IPS-NIHi7 (cell line): ENCODE data around the gene PCDHA2.
A peak's percentile ranks its signal among the peaks of the same experiment; 100 is the strongest.
"Not testable (repeated sequence)": the region's sequence is repeated elsewhere in the genome, so short reads cannot be mapped to it uniquely, and the experiment has no call there.

ENCODE experiments used
- DNase-seq: peaks from one replicate; pipeline ENCODE4 v3.0.0; 2012; ENCODE audit warnings: mixed read lengths; ENCODE audit errors: extremely low spot score

The PCDHA2 gene

DNA sequence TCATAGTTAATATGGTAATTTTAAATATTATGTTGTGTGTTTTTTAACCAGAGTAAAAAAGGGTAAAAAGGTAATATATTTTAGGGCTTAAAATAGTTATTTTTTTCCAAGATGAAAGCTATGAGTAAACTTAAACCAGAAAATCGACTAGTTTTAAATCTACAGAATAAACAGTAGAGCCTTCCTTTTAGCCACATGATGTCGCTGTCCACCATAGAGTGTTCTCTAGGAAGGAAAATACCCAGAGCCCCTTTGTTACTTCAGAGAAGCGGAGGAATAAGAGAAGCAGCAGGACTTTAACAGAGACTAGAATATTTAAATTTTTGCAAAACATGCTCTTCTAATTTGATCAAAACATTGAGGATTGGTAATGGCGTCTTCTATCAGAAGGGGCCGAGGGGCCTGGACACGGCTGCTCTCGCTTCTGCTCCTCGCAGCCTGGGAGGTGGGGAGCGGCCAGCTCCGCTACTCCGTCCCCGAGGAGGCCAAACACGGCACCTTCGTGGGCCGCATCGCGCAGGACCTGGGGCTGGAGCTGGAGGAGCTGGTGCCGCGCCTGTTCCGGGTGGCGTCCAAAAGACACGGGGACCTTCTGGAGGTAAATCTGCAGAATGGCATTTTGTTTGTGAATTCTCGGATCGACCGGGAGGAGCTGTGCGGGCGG, at the start of gene PCDHA2:
TSS of gene PCDHA2 (plus strand) at position 258 of the 664 bp plus-strand sequence.
- peak; percentile 38 for DNase-seq

DNA sequence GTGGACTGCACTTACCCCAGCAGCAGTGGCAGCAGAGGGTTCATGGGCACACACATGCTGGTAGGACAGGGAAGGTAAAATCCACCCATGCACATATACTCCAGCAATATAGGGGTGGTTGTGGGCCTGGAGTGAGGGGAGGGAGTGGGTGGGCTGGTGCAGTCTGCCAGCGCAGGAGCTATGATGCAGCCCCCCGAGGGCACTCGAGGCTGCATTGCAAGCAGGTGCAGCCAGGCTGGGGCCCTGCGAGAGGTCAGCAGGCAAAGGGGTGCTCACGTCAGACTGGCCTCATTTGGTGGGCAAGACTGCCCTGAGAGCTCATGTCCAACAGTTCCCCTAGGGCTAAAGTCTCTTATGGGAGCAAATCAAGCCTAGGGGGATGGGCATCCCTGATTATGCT, 41.1 kb upstream of the PCDHA2 start:
- DNase-seq, result no peak

- no peak for DNase-seq
These were observed 30.3 kb upstream of the PCDHA2 start for GRCh38 chr5:140764177-140764973.

DNA sequence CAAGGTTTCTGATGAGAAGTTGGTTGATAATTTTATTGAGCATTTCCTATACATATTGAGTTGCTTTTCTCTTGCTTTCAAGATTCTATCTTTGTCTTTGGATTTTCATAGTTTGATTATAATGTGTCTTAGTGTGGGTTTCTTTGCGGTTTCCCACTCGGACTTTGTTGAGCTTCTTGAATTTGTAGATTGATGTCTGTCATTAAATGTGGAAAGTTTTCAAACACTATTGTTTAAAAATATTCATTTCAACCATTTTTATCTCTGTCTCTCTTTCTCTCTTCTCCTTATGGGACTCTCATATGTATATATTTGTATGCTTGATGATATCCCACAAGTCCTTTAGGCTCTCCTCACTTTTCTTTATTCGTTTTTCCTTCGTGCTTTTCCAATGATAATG, 27.2 kb upstream of the PCDHA2 start:
- DNase-seq, result no peak

DNA sequence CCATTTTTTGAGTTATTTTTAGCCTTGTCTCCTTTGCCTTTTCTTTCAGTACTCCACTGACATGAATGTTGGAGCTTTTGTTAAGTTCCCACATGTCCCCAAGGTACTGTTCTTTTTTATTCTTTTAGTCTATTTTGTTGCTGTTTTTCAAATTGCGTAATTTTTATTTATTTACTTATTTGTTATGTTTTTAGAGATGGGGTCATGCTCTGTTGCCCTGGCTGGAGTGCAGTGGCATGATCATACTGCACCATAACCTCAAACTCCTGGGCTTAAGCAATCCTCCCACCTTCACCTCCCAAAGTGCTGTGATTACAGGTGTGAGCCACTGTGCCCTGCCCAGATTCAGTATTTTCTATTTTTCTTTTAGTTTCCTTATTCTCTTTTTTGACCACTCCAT, 14.1 kb upstream of the PCDHA2 start:
- no peak for DNase-seq

DNA sequence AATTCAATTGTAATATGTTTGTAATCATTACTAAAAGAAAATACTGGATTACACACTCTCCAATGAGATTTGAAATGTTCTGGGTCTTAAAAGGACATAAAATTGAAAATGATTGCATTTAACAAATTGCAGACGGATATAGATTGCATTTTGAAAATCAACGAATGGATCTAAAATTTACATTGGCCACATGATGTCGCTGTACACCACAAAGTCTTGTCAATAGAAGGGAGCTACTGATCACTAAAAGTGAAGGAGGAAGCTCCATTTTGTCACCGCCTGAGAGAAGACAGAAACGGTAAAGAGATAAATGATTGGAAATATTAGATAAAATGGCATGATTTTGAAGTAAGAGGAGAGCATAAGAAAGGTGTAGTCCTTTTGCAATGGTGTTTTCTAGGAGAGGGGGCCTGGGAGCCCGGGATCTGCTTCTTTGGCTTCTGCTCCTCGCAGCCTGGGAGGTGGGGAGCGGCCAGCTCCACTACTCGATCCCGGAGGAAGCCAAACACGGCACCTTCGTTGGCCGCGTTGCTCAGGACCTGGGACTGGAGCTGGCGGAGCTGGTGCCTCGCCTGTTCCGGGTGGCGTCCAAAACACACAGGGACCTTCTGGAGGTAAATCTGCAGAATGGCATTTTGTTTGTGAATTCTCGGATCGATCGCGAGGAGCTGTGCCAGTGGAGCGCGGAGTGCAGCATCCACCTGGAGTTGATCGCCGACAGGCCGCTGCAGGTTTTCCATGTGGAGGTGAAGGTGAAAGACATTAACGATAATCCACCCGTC, 8.6 kb upstream of the PCDHA2 start, which contains the start of gene PCDHA1:
TSS of gene PCDHA1 (plus strand) at position 236 of the 782 bp plus-strand sequence.
- peak; percentile 31 for DNase-seq

GRCh38 chr5:140787422-140787821, 7.2 kb upstream of the PCDHA2 start:
- not testable (repeated sequence) for DNase-seq

- DNase-seq, result not testable (repeated sequence)
These were observed 6.7 kb upstream of the PCDHA2 start for GRCh38 chr5:140787849-140788504.

GRCh38 chr5:140791089-140791488, 3.6 kb upstream of the PCDHA2 start:
- no peak for DNase-seq

DNA sequence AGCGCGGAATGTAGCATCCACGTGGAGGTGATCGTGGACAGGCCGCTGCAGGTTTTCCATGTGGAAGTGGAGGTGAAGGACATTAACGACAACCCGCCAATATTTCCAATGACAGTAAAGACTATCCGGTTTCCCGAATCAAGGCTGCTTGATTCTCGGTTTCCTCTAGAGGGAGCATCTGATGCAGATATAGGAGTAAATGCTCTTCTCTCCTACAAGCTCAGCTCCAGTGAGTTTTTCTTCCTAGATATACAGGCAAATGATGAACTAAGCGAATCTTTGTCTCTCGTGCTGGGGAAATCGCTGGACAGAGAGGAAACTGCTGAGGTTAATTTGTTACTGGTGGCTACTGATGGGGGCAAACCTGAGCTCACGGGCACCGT, 598 bp downstream of the PCDHA2 start:
- peak; percentile 59 for DNase-seq

GRCh38 chr5:140796072-140796717, 1.5 kb downstream of the PCDHA2 start:
- not testable (repeated sequence) for DNase-seq

DNA sequence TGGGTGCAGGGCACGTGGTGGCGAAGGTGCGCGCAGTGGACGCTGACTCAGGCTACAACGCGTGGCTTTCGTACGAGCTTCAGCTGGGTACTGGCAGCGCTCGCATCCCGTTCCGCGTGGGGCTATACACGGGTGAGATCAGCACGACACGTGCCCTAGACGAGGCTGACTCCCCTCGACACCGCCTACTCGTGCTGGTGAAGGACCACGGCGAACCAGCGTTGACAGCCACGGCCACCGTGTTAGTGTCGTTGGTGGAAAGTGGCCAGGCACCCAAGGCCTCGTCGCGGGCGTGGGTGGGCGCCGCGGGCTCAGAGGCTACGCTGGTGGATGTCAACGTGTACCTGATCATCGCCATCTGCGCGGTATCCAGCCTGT, 2.1 kb downstream of the PCDHA2 start:
- no peak for DNase-seq

- DNase-seq, result no peak
These were observed 6.3 kb downstream of the PCDHA2 start, which contains the start of gene PCDHA3 for GRCh38 chr5:140800816-140801493. Gene PCDHA3 (plus strand): TSS chr5:140801057.

GRCh38 chr5:140801494-140801841, 6.8 kb downstream of the PCDHA2 start:
- no peak for DNase-seq

DNA sequence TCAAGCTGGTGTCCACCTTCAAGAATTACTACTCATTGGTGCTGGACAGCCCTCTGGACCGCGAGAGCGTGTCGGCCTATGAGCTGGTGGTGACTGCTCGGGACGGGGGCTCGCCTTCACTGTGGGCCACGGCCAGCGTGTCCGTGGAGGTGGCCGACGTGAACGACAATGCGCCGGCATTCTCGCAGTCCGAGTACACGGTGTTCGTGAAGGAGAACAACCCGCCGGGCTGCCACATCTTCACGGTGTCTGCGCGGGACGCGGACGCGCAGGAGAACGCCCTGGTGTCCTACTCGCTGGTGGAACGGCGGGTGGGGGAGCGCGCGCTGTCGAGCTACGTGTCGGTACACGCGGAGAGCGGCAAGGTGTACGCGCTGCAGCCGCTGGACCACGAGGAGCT, 7.7 kb downstream of the PCDHA2 start:
- not testable (repeated sequence) for DNase-seq

- no peak for DNase-seq
These were observed 8.2 kb downstream of the PCDHA2 start for GRCh38 chr5:140802781-140803271.

DNA sequence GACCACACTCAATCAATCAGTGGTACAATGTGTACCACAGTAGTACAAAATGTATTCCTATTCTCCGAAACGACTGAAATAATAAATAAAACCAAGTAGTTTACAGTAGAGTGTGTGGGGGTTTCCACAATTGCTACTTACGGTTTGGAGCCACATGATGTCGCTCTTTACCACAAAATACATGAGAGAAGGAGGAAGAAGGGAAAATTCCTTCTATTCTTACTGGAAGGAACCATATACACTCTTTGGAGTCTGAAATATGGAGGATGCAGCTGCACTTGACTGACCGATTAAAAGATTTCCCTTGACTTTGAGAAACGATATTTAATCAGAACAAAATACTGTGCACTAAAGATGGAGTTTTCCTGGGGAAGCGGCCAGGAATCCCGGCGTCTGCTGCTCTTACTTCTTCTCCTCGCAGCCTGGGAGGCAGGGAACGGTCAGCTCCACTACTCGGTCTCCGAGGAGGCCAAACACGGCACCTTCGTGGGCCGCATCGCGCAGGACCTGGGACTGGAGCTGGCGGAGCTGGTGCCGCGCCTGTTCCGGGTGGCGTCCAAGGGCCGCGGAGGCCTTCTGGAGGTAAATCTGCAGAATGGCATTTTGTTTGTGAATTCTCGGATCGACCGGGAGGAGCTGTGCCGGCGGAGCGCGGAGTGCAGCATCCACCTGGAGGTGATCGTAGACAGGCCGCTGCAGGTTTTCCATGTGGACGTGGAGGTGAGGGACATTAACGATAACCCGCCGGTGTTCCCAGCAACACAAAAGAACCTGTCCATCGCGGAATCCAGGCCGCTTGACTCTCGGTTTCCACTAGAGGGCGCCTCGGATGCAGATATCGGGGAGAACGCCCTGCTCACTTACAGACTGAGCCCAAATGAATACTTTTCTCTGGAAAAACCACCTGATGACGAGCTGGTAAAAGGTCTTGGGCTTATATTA, 12.5 kb downstream of the PCDHA2 start, which contains the start of gene PCDHA4:
TSS of gene PCDHA4 (plus strand) at position 235 of the 942 bp plus-strand sequence.
- peak; percentile 57 for DNase-seq

DNA sequence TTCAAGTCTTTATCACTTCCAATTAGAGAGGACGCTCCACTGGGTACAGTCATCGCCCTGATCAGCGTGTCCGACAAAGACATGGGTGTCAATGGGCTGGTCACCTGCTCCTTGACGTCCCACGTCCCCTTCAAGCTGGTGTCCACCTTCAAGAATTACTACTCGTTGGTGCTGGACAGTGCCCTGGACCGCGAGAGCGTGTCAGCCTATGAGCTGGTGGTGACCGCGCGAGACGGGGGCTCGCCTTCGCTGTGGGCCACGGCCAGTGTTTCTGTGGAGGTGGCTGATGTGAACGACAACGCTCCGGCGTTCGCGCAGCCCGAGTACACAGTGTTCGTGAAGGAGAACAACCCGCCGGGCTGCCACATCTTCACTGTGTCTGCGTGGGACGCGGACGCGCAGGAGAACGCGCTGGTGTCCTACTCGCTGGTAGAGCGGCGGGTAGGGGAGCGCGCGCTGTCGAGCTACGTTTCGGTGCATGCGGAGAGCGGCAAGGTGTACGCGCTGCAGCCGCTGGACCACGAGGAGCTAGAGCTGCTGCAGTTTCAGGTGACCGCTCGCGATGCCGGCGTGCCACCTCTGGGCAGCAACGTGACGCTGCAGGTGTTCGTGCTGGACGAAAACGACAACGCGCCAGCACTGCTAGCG, 13.7 kb downstream of the PCDHA2 start:
- not testable (repeated sequence) for DNase-seq

- no peak for DNase-seq
These were observed 14.2 kb downstream of the PCDHA2 start for GRCh38 chr5:140808889-140809291.
